Raji (cell line): ENCODE measurements around the gene AGAP1.

Source experiments
- POLR2A ChIP-seq: IDR thresholded peaks from 2 replicates; pipeline ENCODE4 v1.6.1; 2011; ENCODE audit warnings: low read depth, low read length, control low read depth; ENCODE audit not compliant: insufficient read depth

The AGAP1 gene

GRCh38 chr2:235500110-235500760 is 6.4 kb downstream of the AGAP1 start:
- no peak for TF ChIP-seq POLR2A

DNA sequence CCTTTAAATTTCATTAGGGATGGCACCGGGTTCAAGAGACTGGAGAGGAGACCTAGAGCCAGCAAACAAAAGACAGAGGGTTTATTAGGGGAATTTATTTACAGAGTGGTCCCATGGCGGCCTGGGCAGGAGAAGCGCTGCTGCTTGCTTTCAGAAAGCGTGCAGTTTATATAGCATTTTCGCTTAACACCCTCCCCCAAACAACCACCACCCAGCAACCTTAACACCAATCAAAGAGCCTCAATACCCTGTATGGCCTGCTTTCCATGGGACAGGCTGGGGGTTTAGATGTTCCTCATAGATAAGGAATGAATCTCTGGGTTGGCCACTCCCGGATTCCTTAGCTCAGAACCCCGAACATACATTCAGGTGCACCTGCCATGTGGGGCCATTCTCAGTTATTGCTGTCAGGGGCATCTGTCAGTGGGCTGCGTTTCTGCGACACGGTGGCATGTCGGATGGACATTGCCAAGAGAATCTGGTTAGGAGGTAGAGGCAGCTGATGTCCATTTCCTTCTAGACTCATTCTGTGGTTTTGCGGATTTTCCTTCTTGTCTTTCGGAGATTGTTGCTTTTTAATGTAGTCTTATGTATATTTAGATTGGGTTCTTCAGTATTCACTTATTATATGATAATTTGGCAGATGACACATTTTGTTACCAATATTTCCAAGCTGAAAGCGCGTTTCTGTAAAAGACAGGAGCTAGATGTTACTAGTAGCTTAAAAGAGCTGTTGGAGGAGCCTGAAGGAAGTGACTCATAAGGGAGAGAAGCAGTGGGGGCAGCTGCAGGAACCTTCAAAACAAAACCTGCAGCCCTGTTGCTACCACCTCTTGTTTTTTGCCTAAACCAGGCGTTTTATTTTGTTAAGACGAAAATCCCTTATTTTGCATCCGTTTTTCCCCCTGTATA is 7.2 kb downstream of the AGAP1 start:
- no peak for TF ChIP-seq POLR2A

GRCh38 chr2:235501673-235502031 is 7.8 kb downstream of the AGAP1 start:
- no peak for TF ChIP-seq POLR2A

DNA sequence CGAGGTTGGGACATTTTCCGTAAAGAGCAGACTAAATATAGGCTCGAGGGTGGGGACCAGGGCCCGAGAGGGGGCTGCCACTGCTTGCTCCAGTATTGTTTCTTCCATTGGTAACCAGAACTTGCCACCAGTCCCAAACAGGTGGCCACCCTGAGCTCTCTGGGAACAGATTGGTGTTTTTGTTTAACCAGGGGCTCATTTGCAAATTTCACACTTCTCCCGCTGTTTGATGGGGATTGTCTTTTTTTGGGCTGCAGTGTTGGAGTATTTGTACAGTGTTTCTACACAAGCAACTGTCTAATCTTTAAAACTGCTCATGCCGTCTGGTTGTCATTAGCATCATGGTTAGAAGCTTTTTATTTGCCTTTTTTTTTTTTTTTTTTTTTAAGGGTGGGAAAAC is 8.5 kb downstream of the AGAP1 start:
- TF ChIP-seq POLR2A = no peak

- TF ChIP-seq POLR2A = no peak
Measured at GRCh38 chr2:235504441-235505180, 10.8 kb downstream of the AGAP1 start.

- TF ChIP-seq POLR2A = no peak
Measured at GRCh38 chr2:235505181-235505741, 11.4 kb downstream of the AGAP1 start.

GRCh38 chr2:235506291-235506996 is 12.6 kb downstream of the AGAP1 start:
- no peak for TF ChIP-seq POLR2A

GRCh38 chr2:235506997-235507615 is 13.3 kb downstream of the AGAP1 start:
- no peak for TF ChIP-seq POLR2A

- TF ChIP-seq POLR2A = no peak
Measured at GRCh38 chr2:235507928-235508327, 14.1 kb downstream of the AGAP1 start.

DNA sequence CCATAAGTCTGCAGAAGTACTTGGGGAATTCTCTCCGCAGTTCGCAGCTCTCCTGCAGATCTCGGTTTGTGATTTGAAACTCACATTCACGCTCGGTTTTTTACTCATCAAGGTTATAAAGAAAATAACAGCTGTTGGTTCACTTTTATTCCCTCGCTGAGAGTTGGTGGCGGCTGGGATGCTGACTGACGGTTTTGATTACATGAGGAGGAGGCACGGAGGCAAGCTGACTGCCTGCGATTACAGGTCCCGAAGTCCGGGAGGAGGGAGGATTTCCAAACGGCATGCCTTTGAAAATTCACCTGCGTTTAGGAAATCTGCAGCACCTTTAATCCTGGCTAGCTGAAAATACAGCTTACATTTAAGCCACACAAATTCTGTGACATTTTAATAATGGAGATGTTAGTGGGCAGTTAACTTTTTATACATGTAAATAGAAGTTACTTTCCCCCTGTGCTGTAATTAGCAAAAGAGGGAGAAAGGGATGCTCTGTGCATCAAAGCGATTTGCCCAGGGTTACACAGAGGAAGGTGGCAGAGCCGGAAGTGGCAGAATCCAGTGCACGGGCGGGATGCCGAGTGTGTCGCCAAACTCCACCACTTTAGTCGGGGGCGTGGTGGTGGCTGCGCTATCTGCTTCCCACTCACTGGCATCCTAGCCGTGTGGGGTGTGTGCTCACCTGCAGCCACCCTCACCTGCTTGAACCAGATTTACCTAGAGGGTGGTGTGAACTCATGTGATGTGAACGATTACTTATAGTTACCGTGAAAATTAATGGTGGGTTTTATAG is 14.7 kb downstream of the AGAP1 start:
- no peak for TF ChIP-seq POLR2A

DNA sequence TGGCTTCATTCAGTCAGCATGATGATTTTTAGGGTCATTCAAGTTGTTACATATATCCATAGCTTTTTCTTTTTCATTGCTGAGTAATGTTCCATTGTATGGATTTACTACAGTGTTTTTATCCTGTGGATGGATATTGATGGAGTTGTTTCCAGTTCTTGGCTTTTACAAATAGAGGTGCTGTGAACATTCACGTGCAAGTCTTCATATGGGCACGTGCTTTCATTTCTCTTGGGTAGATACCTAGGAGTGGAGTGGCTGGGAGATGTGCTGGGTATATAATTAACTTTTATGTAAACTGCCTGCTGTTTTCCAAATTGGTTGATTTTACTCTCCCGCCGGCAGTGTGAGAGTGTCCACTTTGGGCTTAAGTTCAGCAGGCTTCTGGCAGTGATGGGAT is 16.5 kb downstream of the AGAP1 start:
- no peak for TF ChIP-seq POLR2A

DNA sequence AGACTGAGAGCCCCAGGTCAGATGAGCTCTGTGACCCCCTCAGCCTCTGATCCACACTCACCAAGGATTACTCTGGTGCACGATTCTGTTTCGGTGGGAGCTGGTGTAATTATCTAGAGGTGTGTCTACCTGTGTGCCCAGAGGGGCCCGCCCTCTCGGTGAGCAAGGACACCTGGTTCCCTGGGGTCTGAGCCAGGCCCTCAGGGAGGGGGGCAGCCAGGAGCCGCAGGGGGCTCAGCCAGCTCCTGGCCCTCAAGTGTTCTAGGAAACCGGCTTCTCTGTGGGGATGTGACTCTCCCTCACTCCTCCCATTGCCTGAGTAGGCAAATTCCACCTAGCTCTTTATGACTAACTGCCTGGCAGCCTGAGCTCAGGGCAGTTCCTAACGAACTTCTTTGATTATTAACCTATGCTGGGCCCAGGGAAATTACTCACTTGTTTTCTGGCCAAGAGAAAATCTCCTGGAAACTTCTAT is 17.4 kb downstream of the AGAP1 start:
- no peak for TF ChIP-seq POLR2A
